Epithelial cell of proximal tubule (primary cell): ENCODE measurements around the gene ZNF771. TPM values are rescaled to one million over a fixed set of nuclear protein-coding genes. Genes with fewer than 3 reads are reported as not detected.
"Not testable (repeated sequence)": the region's sequence is repeated elsewhere in the genome, so short reads cannot be mapped to it uniquely, and the experiment has no call there.

Source experiments
- DNase-seq: peaks from one replicate; pipeline ENCODE4 v3.0.0-alpha.2; 2011; ENCODE audit warnings: low read depth
- H3K4me3 ChIP-seq: 2 replicates; pipeline ENCODE4 v1.5.1; 2011; ENCODE audit warnings: low read depth, mild to moderate bottlenecking, low read length
- total RNA-seq: library from RNA; depleted of rRNA; stranded (reverse); fragments of >200 nt; gene quantifications from 2 replicates; pipeline ENCODE4 v1.2.3, GENCODE V29; 2015
- TF ChIP-seq, protein P1 (sequence below): conservative IDR thresholded peaks from 2 replicates; pipeline ENCODE4 v1.5.1; 2012; ENCODE audit warnings: low read depth, mild to moderate bottlenecking, low read length

Gene ZNF771
- total RNA-seq, 1 donor from 2014 or later, result 6.1 TPM

DNA sequence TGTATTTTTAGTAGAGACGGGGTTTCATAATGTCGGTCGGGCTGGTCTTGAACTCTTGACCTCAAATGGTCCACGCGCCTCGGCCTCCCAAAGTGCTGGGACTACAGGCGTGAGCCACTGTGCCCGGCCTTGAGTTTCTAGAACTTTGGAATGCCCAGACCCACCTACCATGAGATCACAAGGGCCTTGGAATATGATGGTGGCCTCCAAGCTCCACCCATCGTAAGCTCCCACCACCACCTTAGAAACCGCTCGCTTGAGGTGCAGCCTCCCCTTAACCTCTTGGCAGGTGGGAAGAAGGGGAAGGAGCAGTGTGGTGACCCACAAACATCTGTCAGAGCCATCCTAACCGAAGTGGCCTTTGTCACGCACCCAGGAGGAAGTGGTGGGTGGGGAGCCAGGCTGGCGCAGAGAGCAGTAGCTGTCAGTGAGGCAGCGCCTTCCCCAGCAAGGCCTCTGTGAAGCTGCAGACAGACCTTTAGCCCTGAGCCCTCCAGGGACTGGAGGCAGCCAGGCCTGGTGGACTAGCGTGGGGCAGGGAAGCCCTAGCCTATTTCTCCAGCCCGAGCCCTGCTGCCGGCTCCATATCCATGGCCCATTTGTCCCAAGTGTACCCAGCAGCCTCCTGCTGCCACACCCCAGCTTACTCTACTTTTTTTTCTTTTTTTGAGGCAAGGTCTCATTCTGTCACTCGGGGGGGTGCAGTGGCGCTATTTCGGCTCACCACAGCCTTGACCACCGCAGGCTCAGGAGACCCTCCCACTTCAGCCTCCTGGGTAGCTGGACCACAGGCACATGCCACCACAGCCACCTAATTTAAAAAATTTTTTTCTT, 51.4 kb downstream of the ZNF771 start:
- DNase-seq, result no peak
- TF ChIP-seq, protein P1, sequence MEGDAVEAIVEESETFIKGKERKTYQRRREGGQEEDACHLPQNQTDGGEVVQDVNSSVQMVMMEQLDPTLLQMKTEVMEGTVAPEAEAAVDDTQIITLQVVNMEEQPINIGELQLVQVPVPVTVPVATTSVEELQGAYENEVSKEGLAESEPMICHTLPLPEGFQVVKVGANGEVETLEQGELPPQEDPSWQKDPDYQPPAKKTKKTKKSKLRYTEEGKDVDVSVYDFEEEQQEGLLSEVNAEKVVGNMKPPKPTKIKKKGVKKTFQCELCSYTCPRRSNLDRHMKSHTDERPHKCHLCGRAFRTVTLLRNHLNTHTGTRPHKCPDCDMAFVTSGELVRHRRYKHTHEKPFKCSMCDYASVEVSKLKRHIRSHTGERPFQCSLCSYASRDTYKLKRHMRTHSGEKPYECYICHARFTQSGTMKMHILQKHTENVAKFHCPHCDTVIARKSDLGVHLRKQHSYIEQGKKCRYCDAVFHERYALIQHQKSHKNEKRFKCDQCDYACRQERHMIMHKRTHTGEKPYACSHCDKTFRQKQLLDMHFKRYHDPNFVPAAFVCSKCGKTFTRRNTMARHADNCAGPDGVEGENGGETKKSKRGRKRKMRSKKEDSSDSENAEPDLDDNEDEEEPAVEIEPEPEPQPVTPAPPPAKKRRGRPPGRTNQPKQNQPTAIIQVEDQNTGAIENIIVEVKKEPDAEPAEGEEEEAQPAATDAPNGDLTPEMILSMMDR, result no peak
- H3K4me3 ChIP-seq, result no peak overlapping the region

DNA sequence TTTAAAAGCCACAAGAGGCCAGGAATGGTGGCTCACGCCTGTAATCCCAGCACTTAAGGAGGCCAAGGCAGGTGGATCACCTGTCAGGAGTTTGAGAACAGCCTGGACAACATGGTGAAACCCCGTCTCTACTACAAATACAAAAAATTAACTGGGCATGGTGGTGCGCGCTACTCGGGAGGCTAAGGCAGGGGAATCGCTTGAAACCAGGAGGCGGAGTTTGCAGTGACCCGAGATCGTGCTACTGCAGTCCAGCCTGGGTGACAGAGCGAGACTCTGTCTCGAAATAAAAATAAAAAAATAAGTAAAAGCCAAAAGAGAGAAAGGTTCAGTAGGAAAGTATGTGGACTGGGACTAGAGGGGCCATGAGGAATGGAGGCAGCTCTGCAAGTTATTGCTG, 52.0 kb downstream of the ZNF771 start:
- no peak overlapping the region for H3K4me3 ChIP-seq
- TF ChIP-seq, protein P1, result no peak
- no peak for DNase-seq

DNA sequence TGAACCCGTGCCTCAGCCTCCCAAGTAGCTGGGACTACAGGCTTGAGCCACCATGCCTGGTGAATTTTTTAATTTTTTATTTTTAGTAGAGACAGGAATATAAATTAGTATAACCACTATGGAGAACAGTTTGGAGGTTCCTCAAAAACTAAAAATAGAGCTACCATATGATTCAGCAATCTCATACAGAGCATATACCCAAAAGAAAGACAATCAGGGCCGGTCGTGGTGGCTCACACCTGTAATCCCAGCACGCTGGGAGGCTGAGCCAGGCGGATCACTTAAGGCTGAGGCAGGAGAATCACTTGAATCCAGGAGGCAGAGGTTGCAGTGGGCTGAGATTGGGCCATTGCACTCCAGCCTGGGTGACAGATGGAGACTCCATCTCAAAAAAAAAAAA, 54.0 kb downstream of the ZNF771 start:
- not testable (repeated sequence) for DNase-seq, H3K4me3 ChIP-seq

DNA sequence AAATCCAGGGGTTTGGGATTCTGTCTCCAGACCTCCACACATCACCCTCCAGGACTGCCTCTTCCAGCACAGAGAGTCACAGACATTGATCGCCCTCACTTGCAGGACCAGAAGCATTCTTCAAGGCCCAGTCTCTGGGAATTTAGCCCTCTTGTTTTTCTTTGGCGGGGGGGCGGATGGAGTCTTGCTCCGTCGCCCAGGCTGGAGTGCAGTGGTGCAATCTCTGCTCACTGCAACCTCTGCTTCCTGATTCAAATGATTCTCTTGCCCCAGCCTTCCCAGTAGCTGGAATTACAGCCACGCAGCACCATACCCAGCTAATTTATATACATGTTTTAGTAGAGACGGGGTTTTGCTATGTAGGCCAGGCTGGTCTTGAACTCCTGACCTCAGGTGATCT, 56.7 kb downstream of the ZNF771 start:
- no peak overlapping the region for H3K4me3 ChIP-seq
- no peak for DNase-seq
- TF ChIP-seq, protein P1, result no peak

Other genes with a start within 250 kb of the ZNF771 start
- gene CORO1A, start 224.0 kb upstream of the ZNF771 start, total RNA-seq, result 24.1 and 26.3 TPM in 2 replicates
- gene BOLA2B, start 213.9 kb upstream of the ZNF771 start, total RNA-seq, result 421 and 538 TPM in 2 replicates
- 57.7 and 158 TPM in 2 replicates for gene SLX1A, start 213.7 kb upstream of the ZNF771 start, total RNA-seq
- gene SULT1A3, start 208.4 kb upstream of the ZNF771 start, total RNA-seq, result 6.6 and 12.1 TPM in 2 replicates
- gene NPIPB13, start 159.1 kb upstream of the ZNF771 start, total RNA-seq, result 0.98 and 4.0 TPM in 2 replicates
- gene CD2BP2, start 52.3 kb upstream of the ZNF771 start, total RNA-seq, result 68.9 and 75.2 TPM in 2 replicates
- 51.8 and 53.6 TPM in 2 replicates for gene TBC1D10B, start 37.1 kb upstream of the ZNF771 start, total RNA-seq
- not detected in 2 replicates for gene MYL11, start 32.8 kb upstream of the ZNF771 start, total RNA-seq
- 0.23 TPM in 1 of 2 replicates, not detected in the other for gene SEPTIN1, start 25.0 kb upstream of the ZNF771 start, total RNA-seq
- 12.6 and 15.6 TPM in 2 replicates for gene ZNF48, start 12.2 kb upstream of the ZNF771 start, total RNA-seq
- gene DCTPP1, start 22.4 kb downstream of the ZNF771 start, total RNA-seq, result 108 and 136 TPM in 2 replicates
- 17.6 and 27.6 TPM in 2 replicates for gene SEPHS2, start 38.3 kb downstream of the ZNF771 start, total RNA-seq
- not detected in 2 replicates for gene ITGAL, start 65.1 kb downstream of the ZNF771 start, total RNA-seq
- 34.8 and 35.2 TPM in 2 replicates for gene ZNF768, start 119.0 kb downstream of the ZNF771 start, total RNA-seq
- 5.1 and 7.6 TPM in 2 replicates for gene ZNF747, start 127.3 kb downstream of the ZNF771 start, total RNA-seq
- 5.2 and 10.9 TPM in 2 replicates for gene ZNF764, start 150.8 kb downstream of the ZNF771 start, total RNA-seq
- 8.2 and 9.1 TPM in 2 replicates for gene ZNF688, start 164.1 kb downstream of the ZNF771 start, total RNA-seq
- 3.2 and 7.6 TPM in 2 replicates for gene ZNF785, start 178.1 kb downstream of the ZNF771 start, total RNA-seq
- gene ZNF689, start 202.8 kb downstream of the ZNF771 start, total RNA-seq, result 7.7 and 9.6 TPM in 2 replicates
- 18.1 and 23.8 TPM in 2 replicates for gene PRR14, start 243.4 kb downstream of the ZNF771 start, total RNA-seq